ACHN (cell line): Measurements from ENCODE around the gene TRPV6.

Experiments
- DNase-seq: peaks from one replicate; pipeline ENCODE4 v3.0.0-alpha.2; 2015
- in situ Hi-C: cut with HindIII; loops from 2 replicates; pipeline ENCODE4 v1.10.0; 2017; ENCODE audit warnings: low sequenced_read_pairs, low pct_ligation_motif_present, low pct_unique_long_range_greater_than_20kb

TRPV6 gene

GRCh38 chr7:142862351-142862750, 23.2 kb downstream of the TRPV6 start:
- in situ Hi-C loops: no loop called here

GRCh38 chr7:142860968-142861367, 24.6 kb downstream of the TRPV6 start:
- no peak for DNase-seq
- in situ Hi-C loops: no loop called here

More at GRCh38 chr7:142862351-142862750, 23.2 kb downstream of the TRPV6 start:
- no peak for DNase-seq

DNA sequence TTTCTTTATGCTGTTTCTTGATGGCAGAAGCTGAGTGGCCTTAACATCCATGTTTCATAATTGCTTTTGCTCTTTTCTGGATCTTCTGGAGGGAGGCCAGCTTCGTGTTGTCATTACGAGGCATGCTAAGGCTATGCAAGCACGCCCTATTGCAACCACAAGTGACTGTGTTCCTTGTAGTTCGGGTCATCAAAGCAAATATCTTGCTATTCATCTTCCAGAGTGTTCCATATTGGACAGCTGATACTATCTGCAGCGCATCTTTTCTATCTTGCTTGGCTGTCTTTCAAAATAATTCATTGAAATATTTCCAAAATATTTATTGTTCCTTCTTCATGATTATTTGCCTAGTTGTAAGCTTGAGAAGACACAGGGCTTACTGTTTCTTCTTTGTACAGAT, 25.7 kb downstream of the TRPV6 start:
- in situ Hi-C loops: no loop called here
- DNase-seq: no peak

DNA sequence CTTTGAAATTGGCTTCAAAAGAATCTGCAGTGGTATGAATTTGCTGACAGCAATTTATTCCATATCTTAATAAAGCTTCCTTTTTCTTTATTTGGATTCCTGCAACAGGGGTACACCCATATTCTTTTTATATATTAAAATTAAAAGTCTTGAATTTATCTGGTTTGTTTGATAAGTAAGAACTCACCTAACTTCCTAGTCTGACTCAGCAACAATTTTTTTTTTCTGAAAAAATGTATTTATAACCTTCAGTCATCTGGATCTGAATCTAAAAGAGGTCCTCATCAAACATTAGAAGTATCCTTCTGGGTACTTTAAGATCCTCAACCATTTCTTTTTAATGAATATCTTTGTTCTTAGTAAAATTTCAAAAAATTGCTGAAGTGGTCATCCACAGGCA, 26.1 kb downstream of the TRPV6 start:
- no peak for DNase-seq
- in situ Hi-C loops: no loop called here

DNA sequence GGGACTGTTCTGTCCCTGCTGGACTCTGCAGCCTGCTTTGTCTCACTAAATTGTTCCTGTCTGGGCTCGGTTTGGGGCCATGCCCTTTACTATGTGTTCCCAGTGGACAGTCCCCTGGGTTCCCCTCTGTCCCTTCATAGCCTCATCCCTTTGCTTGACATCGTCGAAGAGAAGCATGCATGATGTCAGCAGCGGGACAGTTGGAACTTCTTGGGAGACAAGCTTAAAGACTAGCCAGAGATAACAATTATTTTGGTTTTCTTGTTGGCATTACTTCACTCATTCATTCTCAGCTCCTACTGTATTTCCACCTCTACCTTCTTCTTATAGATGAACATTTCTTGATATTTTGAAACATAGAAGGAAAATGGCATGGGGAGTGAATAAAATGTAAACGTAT, 27.9 kb downstream of the TRPV6 start:
- no peak for DNase-seq
- in situ Hi-C loops: no loop called here

GRCh38 chr7:142856565-142857245, 28.8 kb downstream of the TRPV6 start:
- no peak for DNase-seq
- in situ Hi-C loops: no loop called here

GRCh38 chr7:142855756-142856564, 29.6 kb downstream of the TRPV6 start:
- in situ Hi-C loops: no loop called here
- DNase-seq: no peak

DNA sequence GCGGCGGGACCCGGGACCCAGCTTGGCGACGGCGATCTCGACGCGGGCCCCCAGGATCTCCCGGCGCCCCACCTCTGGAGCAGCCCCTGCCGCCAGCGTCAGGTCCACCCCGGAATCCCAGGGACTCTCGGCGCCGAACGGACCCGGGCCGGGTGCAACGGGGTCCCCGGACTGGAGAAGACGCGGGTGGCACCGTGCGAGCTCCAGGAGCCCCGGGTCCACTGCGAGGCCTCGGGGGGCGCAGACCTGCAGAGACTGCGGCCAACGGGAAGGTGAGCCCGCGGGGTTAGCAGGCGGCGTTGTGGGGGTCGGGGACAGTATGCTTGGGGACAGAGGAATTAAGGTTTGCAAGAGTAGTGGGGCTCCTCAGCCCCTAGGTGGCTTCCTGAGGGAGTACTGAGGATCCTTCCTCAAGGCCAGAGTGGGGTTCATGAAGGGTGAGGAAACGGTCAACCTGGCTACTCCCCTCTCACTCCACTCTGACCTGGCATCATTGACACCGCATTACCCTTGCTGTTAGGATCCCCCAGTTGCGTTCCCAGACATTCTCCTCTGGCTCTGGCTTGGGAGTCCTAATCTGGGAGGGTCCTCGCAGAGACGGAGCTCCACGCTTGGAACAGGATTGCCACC, 30.3 kb downstream of the TRPV6 start:
- no peak for DNase-seq
- in situ Hi-C loops: no loop called here

DNA sequence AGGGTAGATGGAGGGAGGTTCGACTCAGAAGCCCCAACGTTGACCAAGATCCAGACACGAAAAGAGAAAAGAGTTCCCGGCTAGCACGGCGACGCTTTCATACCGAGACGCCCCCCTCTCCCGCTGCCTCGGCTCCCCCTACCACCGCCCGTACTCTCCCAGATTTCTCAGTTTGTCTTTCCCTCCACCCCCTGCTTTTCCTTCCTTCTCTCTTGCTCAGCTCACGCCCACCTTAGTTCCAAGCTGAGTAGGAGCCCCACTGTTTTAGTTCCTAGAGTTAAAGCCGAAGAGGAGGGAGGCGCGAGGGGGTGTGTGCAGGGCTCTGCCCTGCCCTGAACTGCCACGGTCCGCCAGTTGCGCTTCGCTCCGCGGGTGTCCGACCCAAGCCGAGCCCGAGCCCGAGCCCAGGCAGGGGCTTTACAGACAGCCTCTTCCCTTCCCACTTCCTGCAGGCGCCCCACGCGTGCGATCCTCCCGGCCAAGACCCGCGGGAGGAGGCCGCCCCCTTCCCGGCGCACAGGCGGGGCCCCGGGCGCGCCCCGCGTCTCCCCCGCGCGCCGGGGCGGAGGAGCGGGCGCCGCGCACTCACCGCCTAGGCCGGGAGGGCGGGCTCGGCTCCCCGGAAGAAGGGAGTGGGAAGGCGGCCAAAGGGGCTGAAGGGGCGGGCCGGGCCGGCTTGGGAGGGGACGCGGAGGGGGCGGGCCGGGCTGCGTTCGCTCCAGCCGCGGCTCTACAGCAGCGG, 31.0 kb downstream of the TRPV6 start, which contains the start of gene EPHB6:
Gene EPHB6, plus strand, starts transcription at position 705 of the 742 bp plus-strand sequence. CDS start 8,152 bp downstream, outside the sequence.
- in situ Hi-C loops: no loop called here

DNA sequence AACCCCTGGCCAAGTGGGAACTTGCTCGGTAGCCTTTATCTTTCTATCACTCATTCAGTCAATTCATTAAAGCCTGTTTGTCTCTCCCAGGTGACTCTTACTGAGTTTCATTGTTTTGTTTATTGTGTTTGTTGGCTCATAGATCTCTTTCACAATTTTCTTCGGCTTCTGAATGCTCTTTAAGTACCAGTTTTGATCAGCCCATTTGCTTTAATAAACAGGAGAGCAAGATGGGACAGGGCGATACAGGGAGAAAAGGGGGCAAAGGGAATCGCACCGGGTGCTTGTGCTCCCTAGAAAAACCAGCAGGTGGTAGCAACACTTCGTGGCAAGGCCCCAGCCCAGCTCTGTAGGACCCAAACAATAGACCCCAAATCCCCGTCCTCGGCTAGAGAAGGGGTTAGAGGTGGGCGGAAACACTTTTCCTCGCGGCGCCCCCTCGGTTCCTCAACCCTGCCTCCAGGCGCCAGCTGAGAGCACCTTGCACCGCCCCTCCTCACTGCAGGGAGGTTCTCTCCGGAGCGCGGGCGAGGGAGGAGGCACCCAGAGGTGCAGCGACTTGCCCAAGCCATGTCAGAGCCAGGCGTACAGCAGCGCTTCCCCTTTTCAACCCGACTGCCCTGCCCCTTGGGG, 31.7 kb downstream of the TRPV6 start:
- DNase-seq: peak; percentile 78

More for the DNA sequence above, 31.0 kb downstream of the TRPV6 start, which contains the start of gene EPHB6:
- peak; percentile 80 for DNase-seq

DNA sequence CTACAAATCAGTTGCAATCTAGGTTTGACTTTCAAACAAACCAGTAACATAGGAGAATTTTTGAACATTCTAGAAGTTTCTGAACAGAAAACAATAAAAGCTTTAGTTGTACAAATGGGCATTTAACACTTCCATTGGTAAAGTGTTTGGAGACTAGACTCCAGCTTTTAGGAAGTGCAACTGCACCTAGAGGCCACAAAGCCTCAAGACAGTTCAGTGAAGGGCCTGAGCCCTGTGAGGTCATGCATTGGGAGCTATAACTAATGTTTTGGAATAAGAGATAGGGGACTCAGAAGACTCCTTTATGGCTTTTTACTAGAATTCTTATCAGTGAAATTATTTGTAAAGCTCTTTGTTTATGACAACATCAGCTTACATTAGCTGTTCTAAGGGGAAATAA, 33.6 kb downstream of the TRPV6 start:
- DNase-seq: no peak
- in situ Hi-C loops: no loop called here

More for the DNA sequence above, 31.7 kb downstream of the TRPV6 start:
- in situ Hi-C loops: no loop called here

DNA sequence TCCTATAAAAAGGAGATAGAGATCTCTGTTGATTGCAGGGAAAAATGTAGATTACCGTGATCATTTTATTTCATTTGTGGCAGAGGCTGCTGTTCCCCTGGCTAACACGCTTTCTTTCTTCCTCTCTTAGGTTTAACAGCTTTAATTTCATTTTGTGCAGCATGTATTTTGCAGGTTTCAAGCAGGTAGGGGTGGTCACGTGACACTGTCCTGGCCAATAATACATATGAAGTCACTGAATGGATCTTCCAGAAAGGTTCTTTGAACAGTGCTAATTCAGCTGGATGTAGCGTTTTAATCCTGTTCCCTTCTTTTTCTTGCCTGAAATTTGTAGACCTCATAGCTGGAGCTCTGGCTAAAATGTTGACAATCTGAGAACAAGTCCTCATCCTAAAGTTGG, 34.3 kb downstream of the TRPV6 start:
- DNase-seq: no peak
- in situ Hi-C loops: no loop called here

GRCh38 chr7:142847353-142847752, 38.2 kb downstream of the TRPV6 start:
- in situ Hi-C loops: no loop called here
- DNase-seq: no peak

DNA sequence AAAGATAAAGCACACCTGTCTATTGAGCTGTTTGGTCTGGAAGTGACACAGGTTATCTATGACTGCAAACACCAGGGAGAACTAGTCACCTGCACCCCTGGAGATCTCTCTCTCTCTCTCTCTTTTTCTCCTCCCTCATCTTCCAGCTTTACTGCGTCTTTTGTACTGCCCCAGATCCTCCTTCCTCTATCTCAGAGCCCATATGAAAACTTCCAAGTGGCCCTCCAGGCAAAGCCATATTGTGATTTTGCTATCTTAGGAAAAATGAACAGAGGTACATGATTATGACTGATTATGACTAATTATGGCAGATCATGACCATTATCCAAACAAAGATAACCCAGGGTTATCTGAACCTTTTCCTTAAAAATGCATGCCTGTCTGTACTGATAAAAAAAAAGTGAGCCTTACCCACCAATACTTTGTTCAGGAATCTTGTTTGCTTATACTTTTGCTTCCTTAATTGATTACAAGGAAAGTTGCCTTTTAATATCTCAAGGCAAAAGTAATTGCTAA, 43.2 kb downstream of the TRPV6 start:
- DNase-seq: no peak
- in situ Hi-C loops: no loop called here

- in situ Hi-C loops: no loop called here
- no peak for DNase-seq
Observed at GRCh38 chr7:142838461-142839213, 46.9 kb downstream of the TRPV6 start.

DNA sequence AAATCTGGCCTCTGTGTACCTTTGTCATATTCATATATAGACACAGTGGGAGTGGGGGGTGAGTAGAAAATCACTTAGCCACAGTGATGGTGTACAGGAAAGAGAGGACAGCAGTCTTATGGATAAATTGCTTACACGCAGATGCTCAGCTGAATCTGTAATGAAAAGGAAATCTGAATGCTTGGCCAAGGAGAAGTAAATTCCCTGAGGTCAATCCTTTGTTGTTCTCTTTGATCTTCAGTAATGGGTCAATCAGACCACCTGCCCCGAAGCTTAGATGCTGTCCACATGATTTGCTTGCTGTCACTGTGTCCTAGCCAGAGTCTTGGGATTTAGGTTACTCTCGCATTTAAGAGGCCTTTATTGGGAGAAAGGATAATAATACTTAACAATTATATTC, 49.1 kb downstream of the TRPV6 start:
- in situ Hi-C loops: no loop called here
- DNase-seq: no peak

GRCh38 chr7:142835487-142835886, 50.1 kb downstream of the TRPV6 start:
- no peak for DNase-seq
- in situ Hi-C loops: no loop called here
